Activated CD4-positive, alpha-beta T cell treated with anti-CD3 and anti-CD28 coated beads for 36 hours (primary cell): Measurements from ENCODE around the gene TRIM17. TPM values are rescaled to one million over a fixed set of nuclear protein-coding genes. Genes with fewer than 3 reads are reported as not detected.

ENCODE experiments used
- ATAC-seq: fragments of 200-7000 bp; cut with Tn5 transposase; one replicate; pipeline ENCODE4 v1.10.0; 2021; ENCODE audit warnings: mild to moderate bottlenecking, moderate library complexity
- CTCF ChIA-PET: fragments of 350-600 bp; sonication (Branson Sonifier 250); formaldehyde crosslinking; loops from one replicate; lab custom pipeline; 2021; ENCODE audit warnings: antibody characterized with exemption; lab: Charles Lee
- POLR2A ChIA-PET: fragments of 350-600 bp; sonication (Branson Sonifier 250); formaldehyde crosslinking; loops from one replicate; lab custom pipeline; 2021; ENCODE audit warnings: antibody characterized with exemption, inconsistent platforms; lab: Charles Lee
- DNase-seq: peaks from one replicate; pipeline ENCODE4 v3.0.0-alpha.2; 2020
- H3K27ac Mint-ChIP-seq: one replicate; pipeline ENCODE4 v1.8.0; 2021; ENCODE audit warnings: mixed read lengths
- H3K27me3 Mint-ChIP-seq: one replicate; pipeline ENCODE4 v1.8.0; 2021; ENCODE audit warnings: mixed read lengths
- H3K36me3 Mint-ChIP-seq: one replicate; pipeline ENCODE4 v1.8.0; 2021; ENCODE audit warnings: low read depth, mixed read lengths
- H3K4me1 Mint-ChIP-seq: one replicate; pipeline ENCODE4 v1.8.0; 2021; ENCODE audit warnings: mixed read lengths
- H3K4me3 Mint-ChIP-seq: one replicate; pipeline ENCODE4 v1.8.0; 2021; ENCODE audit warnings: mild to moderate bottlenecking, moderate library complexity, mixed read lengths
- H3K9me3 Mint-ChIP-seq: one replicate; pipeline ENCODE4 v1.8.0; 2021; ENCODE audit warnings: low read depth, mixed read lengths
- intact Hi-C, 2 experiments: fragments of 100-400 bp; cut with DNase I in 1 of 2; cut with micrococcal nuclease in 1 of 2; formaldehyde crosslinking; loops; one replicate each; pipeline versions ENCODE4 v1.14.2 to v1.15.1; 2022 to 2024; cut with DNase I, micrococcal nuclease
- total RNA-seq, 2 experiments: library from RNA; stranded (reverse); gene quantifications; one replicate each; pipeline ENCODE4 v1.2.3, GENCODE V29; 2021

Gene TRIM17
- total RNA-seq, 2 experiments from 2014 or later, result 1.2 to 1.3 TPM

- Mint-ChIP-seq H3K27me3 (peaks cover 13% of the 10 kb centered on the region), H3K4me1 (peaks cover 15% of the 10 kb centered on the region), H3K27ac (no peak overlapping the region), H3K9me3 (no peaks in the 10 kb centered on the region), H3K36me3 (peaks cover 6% of the 10 kb centered on the region), H3K4me3 (no peak overlapping the region)
- DNase-seq (no peak), ATAC-seq (no peak)
- ChIA-PET POLR2A (no interaction called here), CTCF (interaction anchor here (0.5 to 1.5 kb wide), 2 partner anchors 51 to 70 kb away, joined by 3 read pairs; no protein-coding TSS in a partner anchor)
- intact Hi-C loops, result loop anchor here in 1 of 2 experiments (10.0 kb wide), 1 partner anchor 1055 kb away; the partner anchor contains the start of gene NUP133
Measured at GRCh38 chr1:228450200-228450599, 33.5 kb upstream of the TRIM17 start.

GRCh38 chr1:228448372-228448771 lies 31.7 kb upstream of the TRIM17 start:
- no peak overlapping the region for H3K4me3 Mint-ChIP-seq
- H3K4me1 Mint-ChIP-seq, result peaks cover 16% of the 10 kb centered on the region
- peaks cover 23% of the 10 kb centered on the region for H3K27me3 Mint-ChIP-seq
- POLR2A ChIA-PET, result interaction anchor here (0.8 to 1.5 kb wide), 2 partner anchors 9 to 43 kb away, joined by 3 read pairs; a partner anchor contains a TSS
- H3K27ac Mint-ChIP-seq, result no peak overlapping the region
- no peaks in the 10 kb centered on the region for H3K36me3 Mint-ChIP-seq
- intact Hi-C loops, result no loop called here
- CTCF ChIA-PET, result interaction anchor here (0.6 to 1.2 kb wide), 3 partner anchors 27 to 1156 kb away, joined by 3 read pairs; no protein-coding TSS in a partner anchor
- no peak for ATAC-seq
- H3K9me3 Mint-ChIP-seq, result no peaks in the 10 kb centered on the region
- DNase-seq, result no peak

- ATAC-seq (no peak), DNase-seq (no peak)
- no peaks in the 10 kb centered on the region for H3K36me3 Mint-ChIP-seq
- CTCF ChIA-PET, result no interaction called here
- POLR2A ChIA-PET, result interaction anchor here (0.8 kb wide), 1 partner anchor 10 kb away, joined by 4 read pairs; no protein-coding TSS in a partner anchor
- intact Hi-C loops, result no loop called here
- H3K27ac Mint-ChIP-seq, result no peak overlapping the region
- no peak overlapping the region for H3K4me3 Mint-ChIP-seq
- H3K4me1 Mint-ChIP-seq, result peaks cover 16% of the 10 kb centered on the region
- peaks cover 29% of the 10 kb centered on the region for H3K27me3 Mint-ChIP-seq
- H3K9me3 Mint-ChIP-seq, result no peaks in the 10 kb centered on the region
Measured at GRCh38 chr1:228446852-228447251, 30.2 kb upstream of the TRIM17 start.

GRCh38 chr1:228445843-228446650 lies 29.4 kb upstream of the TRIM17 start:
- Mint-ChIP-seq H3K4me1 (peaks cover 16% of the 10 kb centered on the region), H3K9me3 (no peaks in the 10 kb centered on the region), H3K27me3 (peaks cover 30% of the 10 kb centered on the region), H3K27ac (peak overlapping the region; percentile 40), H3K36me3 (no peaks in the 10 kb centered on the region), H3K4me3 (peak overlapping the region; percentile 69)
- intact Hi-C loops, result no loop called here
- POLR2A ChIA-PET, result interaction anchor here (0.8 kb wide), 1 partner anchor 11 kb away, joined by 4 read pairs; no protein-coding TSS in a partner anchor
- ATAC-seq (peak; percentile 93), DNase-seq (peak; percentile 69)
- CTCF ChIA-PET, result interaction anchor here (1.2 kb wide), 1 partner anchor 10 kb away, joined by 3 read pairs; no protein-coding TSS in a partner anchor

GRCh38 chr1:228445490-228445842 lies 28.8 kb upstream of the TRIM17 start:
- ATAC-seq (peak; percentile 22), DNase-seq (no peak)
- POLR2A ChIA-PET, result no interaction called here
- Mint-ChIP-seq H3K27me3 (peaks cover 32% of the 10 kb centered on the region), H3K36me3 (no peaks in the 10 kb centered on the region), H3K4me1 (peaks cover 16% of the 10 kb centered on the region), H3K27ac (peak overlapping the region; percentile 40), H3K4me3 (peak overlapping the region; percentile 69), H3K9me3 (no peaks in the 10 kb centered on the region)
- intact Hi-C loops, result no loop called here
- CTCF ChIA-PET, result interaction anchor here (1.2 kb wide), 2 partner anchors 11 to 55 kb away, joined by 3 to 4 read pairs; no protein-coding TSS in a partner anchor

GRCh38 chr1:228443395-228443794 lies 26.7 kb upstream of the TRIM17 start:
- Mint-ChIP-seq H3K36me3 (no peaks in the 10 kb centered on the region), H3K27ac (no peak overlapping the region), H3K4me1 (peaks cover 16% of the 10 kb centered on the region), H3K27me3 (peaks cover 32% of the 10 kb centered on the region), H3K9me3 (no peaks in the 10 kb centered on the region), H3K4me3 (no peak overlapping the region)
- ATAC-seq (no peak), DNase-seq (no peak)
- ChIA-PET POLR2A (no interaction called here), CTCF (interaction anchor here (0.8 kb wide), 1 partner anchor 18 kb away, joined by 3 read pairs; no protein-coding TSS in a partner anchor)
- intact Hi-C loops, result no loop called here

- Mint-ChIP-seq H3K36me3 (no peaks in the 10 kb centered on the region), H3K4me1 (peaks cover 9% of the 10 kb centered on the region), H3K4me3 (no peak overlapping the region), H3K27ac (no peak overlapping the region), H3K27me3 (peaks cover 27% of the 10 kb centered on the region), H3K9me3 (no peaks in the 10 kb centered on the region)
- intact Hi-C loops, result no loop called here
- ChIA-PET POLR2A (no interaction called here), CTCF (no interaction called here)
- ATAC-seq (no peak), DNase-seq (no peak)
Measured at GRCh38 chr1:228440761-228441500, 24.3 kb upstream of the TRIM17 start.

GRCh38 chr1:228438266-228438665 lies 21.6 kb upstream of the TRIM17 start:
- CTCF ChIA-PET, result no interaction called here
- no peak overlapping the region for H3K27ac Mint-ChIP-seq
- peaks cover 13% of the 10 kb centered on the region for H3K27me3 Mint-ChIP-seq
- intact Hi-C loops, result no loop called here
- POLR2A ChIA-PET, result no interaction called here
- H3K36me3 Mint-ChIP-seq, result no peaks in the 10 kb centered on the region
- no peak overlapping the region for H3K4me3 Mint-ChIP-seq
- H3K9me3 Mint-ChIP-seq, result no peaks in the 10 kb centered on the region
- no peak for ATAC-seq
- no peaks in the 10 kb centered on the region for H3K4me1 Mint-ChIP-seq
- no peak for DNase-seq

GRCh38 chr1:228437424-228437962 lies 20.8 kb upstream of the TRIM17 start:
- no peak overlapping the region for H3K27ac Mint-ChIP-seq
- H3K4me3 Mint-ChIP-seq, result no peak overlapping the region
- H3K27me3 Mint-ChIP-seq, result peaks cover 13% of the 10 kb centered on the region
- no peak for ATAC-seq
- DNase-seq, result no peak
- no peaks in the 10 kb centered on the region for H3K9me3 Mint-ChIP-seq
- H3K36me3 Mint-ChIP-seq, result no peaks in the 10 kb centered on the region
- ChIA-PET POLR2A (no interaction called here), CTCF (no interaction called here)
- intact Hi-C loops, result no loop called here
- H3K4me1 Mint-ChIP-seq, result no peaks in the 10 kb centered on the region

- DNase-seq (no peak), ATAC-seq (no peak)
- Mint-ChIP-seq H3K36me3 (no peaks in the 10 kb centered on the region), H3K9me3 (no peaks in the 10 kb centered on the region), H3K27me3 (peaks cover 11% of the 10 kb centered on the region), H3K4me3 (no peak overlapping the region), H3K27ac (no peak overlapping the region), H3K4me1 (no peaks in the 10 kb centered on the region)
- intact Hi-C loops, result no loop called here
- POLR2A ChIA-PET, result no interaction called here
- CTCF ChIA-PET, result interaction anchor here (0.8 kb wide), 1 partner anchor 38 kb away, joined by 6 read pairs; no protein-coding TSS in a partner anchor
Measured at GRCh38 chr1:228434689-228435088, 18.0 kb upstream of the TRIM17 start.
